MG63 (cell line): ENCODE data around the gene SMAD3. TPM values are rescaled to one million over a fixed set of nuclear protein-coding genes. Genes with fewer than 3 reads are reported as not detected.

Source experiments
- total RNA-seq: library from RNA; depleted of rRNA; stranded (reverse); fragments of >200 nt; shearing (Covaris generic); gene quantifications from 2 replicates; pipeline ENCODE4 v1.2.3, GENCODE V29; 2014; ENCODE audit warnings: low replicate concordance; rRNA removed

Gene SMAD3
- total RNA-seq, 1 experiment from 2014 or later: 38.2 TPM

Other genes starting within 250 kb of the SMAD3 start
- gene AAGAB, start 189.1 kb downstream of the SMAD3 start, total RNA-seq: 63.7 and 68.1 TPM in 2 replicates
- 2.2 and 3.5 TPM in 2 replicates for gene IQCH, start 189.2 kb downstream of the SMAD3 start, total RNA-seq